Heart right ventricle (tissue), 16 donors: ENCODE results near the gene HVCN1. TPM values are rescaled to one million over a fixed set of nuclear protein-coding genes. Genes with fewer than 3 reads are reported as not detected.

ENCODE experiments used
- ATAC-seq, 8 donors: fragments of 200-7000 bp; cut with Tn5 transposase; one replicate each; pipeline ENCODE4 v1.9.1; 2020; ENCODE audit warnings: mild to moderate bottlenecking in 8 of 8, moderate library complexity in 8 of 8, moderate number of reproducible peaks in 1 of 8
- DNase-seq, 2 donors: peaks; one replicate each; pipeline ENCODE4 v3.0.0-alpha.2; 2020
- H3K27ac ChIP-seq, 10 donors: fragments of 200-600 bp; sonication (generic) in 2 of 10; one replicate each; pipeline versions ENCODE4 v1.5.0 to v1.8.0; 2020 to 2022; ENCODE audit warnings: mild to moderate bottlenecking in 3 of 10
- H3K27me3 ChIP-seq, 7 donors: fragments of 200-600 bp; one replicate each; pipeline ENCODE4 v1.8.0; 2021 to 2022; ENCODE audit warnings: mild to moderate bottlenecking in 2 of 7
- H3K36me3 ChIP-seq, 9 donors: fragments of 200-600 bp; sonication (generic) in 1 of 9; one replicate each; pipeline versions ENCODE4 v1.5.0 to v1.8.0; 2020 to 2022; ENCODE audit warnings: mild to moderate bottlenecking in 2 of 9
- H3K4me1 ChIP-seq, 9 donors: fragments of 200-600 bp; sonication (generic) in 1 of 9; one replicate each; pipeline versions ENCODE4 v1.5.0 to v1.8.0; 2020 to 2022; ENCODE audit warnings: mild to moderate bottlenecking in 4 of 9
- H3K4me3 ChIP-seq, 10 donors: fragments of 200-600 bp; sonication (generic) in 2 of 10; one replicate each; pipeline versions ENCODE4 v1.5.0 to v1.8.0; 2020 to 2022; ENCODE audit warnings: mild to moderate bottlenecking in 7 of 10, moderate library complexity in 2 of 10
- H3K9me3 ChIP-seq, 11 donors: fragments of 200-600 bp in 10 of 11; sonication (generic) in 2 of 11; one replicate each; pipeline versions ENCODE4 v1.5.0 to v1.8.0; 2013 to 2022; ENCODE audit warnings: mild to moderate bottlenecking in 2 of 11, control low read depth in 1 of 11, moderate library complexity in 1 of 11
- CTCF ChIP-seq, 9 donors: fragments of 200-600 bp; sonication (generic) in 2 of 9; IDR thresholded peaks; one replicate each; pipeline versions ENCODE4 v1.5.0 to v1.8.0; 2021 to 2022; ENCODE audit warnings: antibody characterized with exemption in 9 of 9, mild to moderate bottlenecking in 5 of 9, moderate library complexity in 1 of 9
- WGBS, 2 donors: extraction: QIAGEN DNeasy Blood & Tissue Kit; methylation state at CpG; one replicate each; pipeline ENCODE4 v1.1.7; 2013; ENCODE audit warnings: inconsistent platforms in 1 of 2; 5-methylcytosine and 5-hydroxymethylcytosine counted together
- intact Hi-C, 10 donors: fragments of 100-400 bp; cut with DNase I; formaldehyde crosslinking; loops; one replicate each; pipeline versions ENCODE4 v1.11.1 to v1.14.2; 2022
- polyA plus RNA-seq, 2 donors: library from polyadenylated mRNA; stranded (reverse); fragments of 200-250 nt; gene quantifications; one replicate each; pipeline ENCODE4 v1.2.3, GENCODE V29; 2013
- total RNA-seq, 10 donors: library from RNA; stranded (reverse); fragmentation: NEBNext Ultra II Directional in 3 of 10; extraction: Animal tissue kit (Norgen Biotek cat#: 25700) in 3 of 10; gene quantifications; one replicate each; pipeline versions ENCODE4 v1.2.1 to v1.2.4, GENCODE V29; 2021 to 2023
- donor health status: Arrhythmogenic right ventricular cardiomyopathy.
- donor health status: ischemic (EF 13 %, LVEDD 7.1; RV severe dilation, severe dysfunction).
- donor health status: healthy with polysubstance abuse.
- donor health status: DM: no; HTN: yes; CAD: no.
- donor health status: DM: no; HTN: no; CAD: no.
- donor health status: ischemic (EF 25% LVEDD 6.9; RV normal size, moderate dysfunction).
- donor health status: ischemic (EF 25% LVEDD 5.7; RV mildly dilated, moderate dysfunction).
- donor health status: healthy.
- donor health status: DM: yes; HTN: yes; CAD: no.
- donor health status: Ischemic cardiomyopathy.
- donor health status: ischemic (EF 35%, LVEDD 5.7; RV mildly dilated, moderate dysfunction).
- donor health status: nonischemic (EF 11% LVEDD 7.7; RV severe dilation, severe dysfunction).
- donor health status: DM: yes; HTN: yes; CAD: no.
- donor health status: PGD.
- donor health status: ischemic (EF 29% LVEDD 5.4; RV normal size, mild dysfunction).
- donor health status: nonischemic (EF 23%, LVEDD 6.1; RV moderate dilation, normal function).

HVCN1 gene
- total and polyA plus RNA-seq, 12 donors, result 5.1 to 74.1 (median 10.9) TPM

- ATAC-seq (peak; percentile 45 to 93 (median 79)), DNase-seq (peak in 1 of 2 donors; percentile 66)
- Histone ChIP-seq H3K4me1 (peaks cover 6 to 42% (median 21%) of the 10 kb centered on the region in 9 donors), H3K27ac (peak overlapping the region in 9 of 10 donors; percentile 34 to 71 (median 59)), H3K9me3 (no peaks in the 10 kb centered on the region), H3K36me3 (peaks cover 0 to 10% (median 0%) of the 10 kb centered on the region in 9 donors), H3K27me3 (no peaks in the 10 kb centered on the region), H3K4me3 (peak overlapping the region in 3 of 10 donors; percentile 5 to 14 (median 9))
- intact Hi-C loops, result loop anchor here in 2 of 10 donors (2.0 kb wide), 1 partner anchor 54 kb away; no protein-coding TSS in a partner anchor
- 48 to 58% methylated on average over 15 of the region's 15 CpGs for WGBS, 2 donors
- TF ChIP-seq CTCF (IDR thresholded peaks at IDR 0.05), result no peak
Measured at GRCh38 chr12:110640275-110641025, 48.5 kb downstream of the HVCN1 start.

DNA sequence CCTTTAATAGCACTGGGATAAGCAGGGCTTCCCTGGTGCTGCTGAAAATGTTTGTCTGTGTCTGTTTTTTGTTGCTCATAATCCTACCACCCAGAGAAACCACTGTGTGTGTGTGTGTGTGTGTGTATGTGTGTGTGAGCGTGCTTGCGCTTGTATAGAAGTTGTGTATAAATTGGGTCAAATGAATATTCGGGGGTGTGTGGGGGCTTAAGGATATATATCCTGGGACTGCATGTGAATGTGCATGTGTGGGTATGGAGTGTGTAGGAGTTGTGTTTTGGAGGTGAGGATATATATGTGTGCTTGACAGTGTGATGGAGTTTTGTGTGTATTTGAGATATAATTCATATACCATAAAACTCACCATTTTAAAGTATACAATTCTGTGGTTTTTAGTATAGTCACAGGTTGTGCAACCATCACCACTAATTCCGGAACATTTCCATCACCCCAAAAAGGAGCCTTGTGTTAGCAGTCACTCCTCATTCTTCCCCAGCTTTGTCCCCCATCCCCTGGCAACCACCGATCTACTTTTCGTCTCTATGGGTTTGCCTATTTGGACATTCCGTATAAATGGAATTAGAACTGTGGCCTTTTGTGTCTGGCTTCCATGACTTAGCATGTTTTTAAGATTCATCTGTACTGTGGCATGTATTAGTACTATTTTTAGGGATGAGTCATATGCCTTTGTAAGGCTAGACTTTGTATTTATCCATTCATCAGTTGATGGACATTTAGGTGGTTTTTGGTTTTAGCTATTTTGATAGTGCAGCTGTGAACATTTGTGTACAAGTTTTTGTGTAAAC, 49.4 kb downstream of the HVCN1 start:
- peak in 6 of 8 donors; percentile 36 to 62 (median 59) for ATAC-seq
- no peak for DNase-seq
- no peak for TF ChIP-seq CTCF (IDR thresholded peaks at IDR 0.05)
- intact Hi-C loops, result loop anchor here in 5 of 10 donors (2.0 to 10.0 kb wide), 4 partner anchors 55 to 245 kb away; no protein-coding TSS in a partner anchor
- H3K9me3 ChIP-seq, result no peaks in the 10 kb centered on the region
- H3K4me1 ChIP-seq, result peaks cover 6 to 42% (median 21%) of the 10 kb centered on the region in 9 donors
- no peak overlapping the region for H3K4me3 ChIP-seq
- 83 to 93% methylated on average over 7 of the region's 7 CpGs for WGBS, 2 donors
- H3K36me3 ChIP-seq, result peaks cover 0 to 6% (median 0%) of the 10 kb centered on the region in 9 donors
- H3K27me3 ChIP-seq, result no peaks in the 10 kb centered on the region
- peak overlapping the region in 8 of 10 donors; percentile 43 to 71 (median 60) for H3K27ac ChIP-seq

DNA sequence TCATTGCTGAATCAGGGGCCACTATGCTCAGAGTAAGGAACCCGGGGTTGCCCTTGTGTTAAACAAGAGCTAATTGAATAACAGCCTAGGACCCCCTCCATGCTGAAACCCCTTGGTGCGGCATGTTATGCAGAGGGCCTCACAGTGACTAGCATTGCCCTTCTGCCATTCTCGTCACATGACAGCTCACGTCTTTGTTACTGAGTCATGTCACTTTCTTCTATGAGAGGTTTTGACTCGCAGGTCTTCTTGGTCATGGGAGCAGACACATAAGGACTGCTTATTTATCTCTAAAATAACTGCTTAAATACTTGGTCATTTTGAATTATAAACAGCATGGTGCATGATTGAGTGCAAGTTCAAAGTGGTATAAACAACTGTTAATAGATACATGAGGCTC, 50.1 kb downstream of the HVCN1 start:
- intact Hi-C loops, result loop anchor here in 3 of 10 donors (5.0 to 10.0 kb wide), 3 partner anchors 59 to 246 kb away; no protein-coding TSS in a partner anchor
- Histone ChIP-seq H3K4me1 (peaks cover 6 to 42% (median 21%) of the 10 kb centered on the region in 9 donors), H3K27ac (peak overlapping the region in 1 of 10 donors; percentile 52), H3K36me3 (peaks cover 0 to 12% (median 0%) of the 10 kb centered on the region in 9 donors), H3K9me3 (no peaks in the 10 kb centered on the region), H3K4me3 (no peak overlapping the region), H3K27me3 (no peaks in the 10 kb centered on the region)
- 90 to 95% methylated on average over 5 of the region's 5 CpGs for WGBS, 2 donors
- DNase-seq, result no peak
- TF ChIP-seq CTCF (IDR thresholded peaks at IDR 0.05), result no peak
- ATAC-seq, result no peak

- DNase-seq (no peak), ATAC-seq (peak in 2 of 8 donors; percentile 20 to 41)
- no peak for TF ChIP-seq CTCF (IDR thresholded peaks at IDR 0.05)
Measured at GRCh38 chr12:110637869-110638441, 51.0 kb downstream of the HVCN1 start.

More at GRCh38 chr12:110637869-110638441, 51.0 kb downstream of the HVCN1 start:
- Histone ChIP-seq H3K4me3 (no peak overlapping the region), H3K36me3 (peaks cover 0 to 13% (median 0%) of the 10 kb centered on the region in 9 donors), H3K4me1 (peaks cover 6 to 36% (median 21%) of the 10 kb centered on the region in 9 donors), H3K27ac (no peak overlapping the region), H3K27me3 (no peaks in the 10 kb centered on the region), H3K9me3 (no peaks in the 10 kb centered on the region)
- intact Hi-C loops, result loop anchor here in 3 of 10 donors (5.0 to 10.0 kb wide), 3 partner anchors 59 to 247 kb away; no protein-coding TSS in a partner anchor
- 72 to 90% methylated on average over 3 of the region's 3 CpGs for WGBS, 2 donors
